GM06990 (cell line): ENCODE measurements around the gene OR2AT4.

Experiments used
- DNase-seq: peaks from one replicate; pipeline ENCODE4 v3.0.0-alpha.2; 2011; ENCODE audit not compliant: insufficient read length; ENCODE audit errors: extremely low read depth
- H3K27me3 ChIP-seq: replicated peaks from 2 replicates; pipeline ENCODE4 v1.6.0; 2011; ENCODE audit warnings: low read length; ENCODE audit not compliant: control insufficient read depth, insufficient read depth
- H3K36me3 ChIP-seq: 2 replicates; pipeline ENCODE4 v1.5.1; 2011; ENCODE audit warnings: low read length; ENCODE audit not compliant: control insufficient read depth, insufficient read depth
- H3K4me3 ChIP-seq: replicated peaks from 2 replicates; pipeline ENCODE4 v1.5.1; 2011; ENCODE audit warnings: low read depth, mild to moderate bottlenecking, control low read depth, low read length
- CTCF ChIP-seq: IDR thresholded peaks from 2 replicates; pipeline ENCODE4 v1.5.1; 2011; ENCODE audit warnings: low read length, control low read depth, mild to moderate bottlenecking, inconsistent platforms; ENCODE audit not compliant: insufficient read depth, poor library complexity, severe bottlenecking

The OR2AT4 gene

GRCh38 chr11:75133976-75134375 is 37.3 kb upstream of the OR2AT4 start:
- Histone ChIP-seq H3K27me3 (no peaks in the 10 kb centered on the region; the same call in 1 of the 2 replicates), H3K36me3 (no peaks in the 10 kb centered on the region), H3K4me3 (no peak overlapping the region)
- TF ChIP-seq CTCF: no peak
- DNase-seq: no peak

- TF ChIP-seq CTCF: no peak
- Histone ChIP-seq H3K4me3 (no peak overlapping the region), H3K36me3 (no peaks in the 10 kb centered on the region), H3K27me3 (no peaks in the 10 kb centered on the region; the same call in 1 of the 2 replicates)
- no peak for DNase-seq
Measured at GRCh38 chr11:75132080-75132479, 35.4 kb upstream of the OR2AT4 start.

- no peak for DNase-seq
- no peak for TF ChIP-seq CTCF
- H3K4me3 ChIP-seq: no peak overlapping the region
- no peaks in the 10 kb centered on the region for H3K36me3 ChIP-seq
- H3K27me3 ChIP-seq: no peaks in the 10 kb centered on the region
Measured at GRCh38 chr11:75126564-75126963, 29.9 kb upstream of the OR2AT4 start.

GRCh38 chr11:75118577-75118976 is 21.9 kb upstream of the OR2AT4 start:
- no peaks in the 10 kb centered on the region for H3K27me3 ChIP-seq
- no peak for DNase-seq
- H3K4me3 ChIP-seq: no peak overlapping the region
- TF ChIP-seq CTCF: no peak
- no peaks in the 10 kb centered on the region for H3K36me3 ChIP-seq

GRCh38 chr11:75114465-75114864 is 17.8 kb upstream of the OR2AT4 start:
- TF ChIP-seq CTCF: no peak
- DNase-seq: no peak
- no peaks in the 10 kb centered on the region for H3K36me3 ChIP-seq

GRCh38 chr11:75113030-75113429 is 16.4 kb upstream of the OR2AT4 start:
- no peaks in the 10 kb centered on the region for H3K27me3 ChIP-seq
- no peaks in the 10 kb centered on the region for H3K36me3 ChIP-seq
- no peak for TF ChIP-seq CTCF
- H3K4me3 ChIP-seq: no peak overlapping the region
- no peak for DNase-seq

More at GRCh38 chr11:75114465-75114864, 17.8 kb upstream of the OR2AT4 start:
- no peak overlapping the region for H3K4me3 ChIP-seq
- H3K27me3 ChIP-seq: no peaks in the 10 kb centered on the region
